GM23248 (cell line): ENCODE results near the gene FRMD6.

Source experiments
- EZH2 ChIP-seq: fragments of 200-600 bp; sonication (generic); IDR thresholded peaks from 2 replicates; pipeline ENCODE4 v1.6.1; 2018; ENCODE audit warnings: antibody characterized with exemption, mild to moderate bottlenecking; ENCODE audit not compliant: insufficient read depth, poor library complexity, severe bottlenecking
- EZH2phosphoT487 ChIP-seq: fragments of 200-600 bp; sonication (generic); IDR thresholded peaks from 2 replicates; pipeline ENCODE4 v1.6.1; 2018; ENCODE audit warnings: antibody characterized with exemption, moderate library complexity, mild to moderate bottlenecking, low read depth; ENCODE audit not compliant: insufficient read depth

- TF ChIP-seq EZH2phosphoT487 (no peak), EZH2 (no peak)
These were observed 6.9 kb downstream of the FRMD6 start for GRCh38 chr14:51658441-51659173.
